ENCODE measurements around the gene GOLGA5.

GRCh38 chr14:92789457-92790089 lies 4.5 kb upstream of the GOLGA5 start:
- no peak for TF ChIP-seq CTCF (IDR thresholded peaks at IDR 0.05; ENCODE audit: poor library complexity)
- TF ChIP-seq EZH2phosphoT487 (IDR thresholded peaks at IDR 0.05; ENCODE audit: low read depth, severe bottlenecking, unreplicated experiment) = no peak
